HepG2 (cell line): Measurements from ENCODE around the gene FPGS. TPM values are rescaled to one million over a fixed set of nuclear protein-coding genes. Genes with fewer than 3 reads are reported as not detected.

Experiments
- ATAC-seq: fragments of 200-7000 bp; cut with Tn5 transposase; 3 replicates; pipeline ENCODE4 v1.9.1; 2020; ENCODE audit warnings: mild to moderate bottlenecking, moderate library complexity
- BruUV-seq: library from RNA; stranded (reverse); fragments of 400-500 nt; replicated peaks from 2 replicates; lab custom pipeline; 2021; lab: Mats Ljungman, UMichigan
- CTCF ChIA-PET: fragments of 300-600 bp; formaldehyde crosslinking; extraction: SDS; loops from one replicate; lab custom pipeline; 2021; ENCODE audit warnings: low total read pairs, inconsistent platforms, low intra/inter-chr PET ratio; lab: Yijun Ruan, JAX
- POLR2A ChIA-PET: fragments of 350-600 bp; sonication (Branson Sonifier 250); formaldehyde crosslinking; loops from one replicate; lab custom pipeline; 2020; ENCODE audit warnings: antibody characterized with exemption, inconsistent platforms; lab: Yijun Ruan, JAX
- DNase-seq: peaks from one replicate; pipeline ENCODE4 v3.0.0-alpha.2; 2015; ENCODE audit warnings: low spot score
- FAIRE-seq: peaks from 3 replicates; lab custom pipeline; 2011; peaks lifted over from hg19 to GRCh38; lab: Jason Lieb, UNC
- H2AFZ ChIP-seq: one replicate; pipeline ENCODE4 v1.6.1; 2011; ENCODE audit warnings: low read length, inconsistent platforms
- H3K27ac ChIP-seq: fragments of 300-600 bp; 3 replicates; pipeline ENCODE4 v1.8.0; 2011; ENCODE audit warnings: mixed run types, mild to moderate bottlenecking, mixed read lengths, low read length, inconsistent platforms; ENCODE audit not compliant: insufficient read depth; ENCODE audit errors: extremely low read length
- H3K27me3 ChIP-seq, 2 experiments: fragments of 200-600 bp in 1 of 2; 2 replicates in 1 of 2; 3 replicates in 1 of 2; pipeline versions ENCODE4 v1.6.0 to v1.8.0; 2011; ENCODE audit warnings: low read length in 2 of 2, mild to moderate bottlenecking in 2 of 2, moderate library complexity in 2 of 2, inconsistent platforms in 1 of 2; ENCODE audit not compliant: insufficient read depth in 2 of 2, control insufficient read depth in 1 of 2
- H3K36me3 ChIP-seq, 2 experiments: fragments of 200-600 bp in 1 of 2; replicated peaks in 1 of 2; 2 replicates in 1 of 2; 3 replicates in 1 of 2; pipeline versions ENCODE4 v1.5.1 to v1.8.0; 2011; ENCODE audit warnings: low read length in 2 of 2, inconsistent platforms in 1 of 2; ENCODE audit not compliant: insufficient read depth in 2 of 2, control insufficient read depth in 1 of 2
- H3K4me1 ChIP-seq: 2 replicates; pipeline ENCODE4 v1.5.1; 2012; ENCODE audit warnings: low read length, inconsistent platforms; ENCODE audit not compliant: insufficient read depth
- H3K4me2 ChIP-seq: 2 replicates; pipeline ENCODE4 v1.6.0; 2011; ENCODE audit warnings: low read depth, low read length, inconsistent platforms
- H3K4me3 ChIP-seq, 3 experiments: fragments of 200-600 bp in 1 of 3; sonication (generic), shearing (Covaris generic) in 1 of 3; replicated peaks in 1 of 3; 2 replicates each; pipeline ENCODE4 v1.5.1; 2011 to 2016; ENCODE audit warnings: low read length in 3 of 3, inconsistent platforms in 2 of 3, low read depth in 2 of 3, mild to moderate bottlenecking in 2 of 3, control low read depth in 1 of 3, mixed read lengths in 1 of 3; ENCODE audit not compliant: insufficient read depth in 1 of 3
- H3K79me2 ChIP-seq: one replicate; pipeline ENCODE4 v1.6.1; 2011; ENCODE audit warnings: low read length, inconsistent platforms; ENCODE audit not compliant: insufficient read depth
- H3K9ac ChIP-seq: 2 replicates; pipeline ENCODE4 v1.6.0; 2011; ENCODE audit warnings: mild to moderate bottlenecking, low read depth, low read length, inconsistent platforms; ENCODE audit not compliant: insufficient read depth
- H3K9me3 ChIP-seq: 2 replicates; pipeline ENCODE4 v1.5.1; 2012; ENCODE audit warnings: mild to moderate bottlenecking, low read length
- H4K20me1 ChIP-seq: 2 replicates; pipeline ENCODE4 v1.6.0; 2011; ENCODE audit warnings: inconsistent platforms, mild to moderate bottlenecking, low read length, moderate library complexity; ENCODE audit not compliant: insufficient read depth
- AGO2 ChIP-seq: fragments of 200-400 bp; formaldehyde crosslinking; optimal IDR thresholded peaks from 2 replicates; pipeline ENCODE3; 2017; ENCODE audit warnings: mild to moderate bottlenecking, low read depth, low read length, moderate library complexity
- RBFOX2 ChIP-seq: fragments of 200-400 bp; formaldehyde crosslinking; IDR thresholded peaks from 2 replicates; pipeline ENCODE4 v1.6.1; 2017; ENCODE audit warnings: low read depth, mild to moderate bottlenecking, low read length
- SP4 ChIP-seq: sonication (generic); formaldehyde crosslinking; IDR thresholded peaks from 2 replicates; pipeline ENCODE4 v1.8.1; 2023; ENCODE audit warnings: mild to moderate bottlenecking, missing genetic modification reagents
- ZNF574 ChIP-seq: sonication (generic); formaldehyde crosslinking; IDR thresholded peaks from 2 replicates; pipeline ENCODE4 v1.4.0; 2020; ENCODE audit warnings: missing genetic modification reagents
- ZNF615 ChIP-seq: sonication (generic); formaldehyde crosslinking; IDR thresholded peaks from 2 replicates; pipeline ENCODE4 v1.5.0; 2020; ENCODE audit warnings: mild to moderate bottlenecking, missing genetic modification reagents, borderline replicate concordance
- ZSCAN29 ChIP-seq: sonication (generic); formaldehyde crosslinking; conservative IDR thresholded peaks from 2 replicates; pipeline ENCODE4 v1.4.0; 2020; ENCODE audit warnings: mild to moderate bottlenecking, missing genetic modification reagents
- WGBS: methylation state at CpG from one replicate; pipeline ENCODE4 v1.1.6; 2017; ENCODE audit warnings: low lambda C conversion rate; 5-methylcytosine and 5-hydroxymethylcytosine counted together
- in situ Hi-C: cut with HindIII; loops from 2 replicates; pipeline ENCODE4 v1.10.0; 2017; ENCODE audit warnings: low pct_unique_long_range_greater_than_20kb; ENCODE audit not compliant: extremely low pct_ligation_motif_present
- intact Hi-C: fragments of 100-400 bp; cut with micrococcal nuclease; formaldehyde crosslinking; loops from one replicate; pipeline ENCODE4 v1.10.0; 2022; ENCODE audit not compliant: unreplicated experiment
- polyA plus RNA-seq, 8 experiments: library from polyadenylated mRNA; depleted of rRNA in 3 of 8; stranded (reverse) in 7 of 8; unstranded in 1 of 8; fragments of >200 nt; fragmentation: Illumina TruSeq in 4 of 8; extraction: Trizol in 4 of 8; gene quantifications; 2 replicates each; pipeline versions ENCODE4 v1.2.1 to v1.2.3, GENCODE V29; 2011 to 2016; ENCODE audit warnings: low read depth in 4 of 8, missing spikeins in 1 of 8, mixed read lengths in 1 of 8; ENCODE audit not compliant: insufficient read depth in 1 of 8
- total RNA-seq, 5 experiments: library from RNA; depleted of rRNA; stranded (reverse); fragments of >200 nt; fragmentation: Illumina TruSeq; extraction: Trizol; gene quantifications; 2 replicates each; pipeline ENCODE4 v1.2.3, GENCODE V29; 2016; ENCODE audit warnings: low read depth in 1 of 5

FPGS gene
- total and polyA plus RNA-seq, 2 of the 13 experiments (the other 11 are each of a cell fraction or from before 2014, with no cell fraction given) = 35.6 to 36.8 TPM

- no peak overlapping the region for H3K4me3 ChIP-seq
- H3K79me2 ChIP-seq = no peaks in the 10 kb centered on the region
- ATAC-seq (no peak), DNase-seq (no peak), FAIRE-seq (no peak)
- TF ChIP-seq AGO2 (peak; percentile 44), ZNF615 (CRISPR knock-in tag) (no peak), ZSCAN29 (no peak), SP4 (CRISPR knock-in tag) (no peak)
- H3K36me3 ChIP-seq = peaks cover 7 to 30% of the 10 kb centered on the region in 2 experiments; a peak in 3 of 5 replicates
- no peak overlapping the region for H3K9ac ChIP-seq
- intact Hi-C loops = no loop called here
- in situ Hi-C loops = no loop called here
- H3K27ac ChIP-seq = no peak overlapping the region
- ChIA-PET CTCF (no interaction called here), POLR2A (no interaction called here)
- H2AFZ ChIP-seq = no peak overlapping the region
- no peaks in the 10 kb centered on the region for H3K27me3 ChIP-seq
- H3K4me1 ChIP-seq = peaks cover 22% of the 10 kb centered on the region
- no peaks in the 10 kb centered on the region for H4K20me1 ChIP-seq
- WGBS = 93% methylated on average over 7 of the region's 11 CpGs
- BruUV-seq = no TSS peak
- no peaks in the 10 kb centered on the region for H3K9me3 ChIP-seq
- H3K4me2 ChIP-seq = no peak overlapping the region
Observed at GRCh38 chr9:127814619-127815511, 12.2 kb downstream of the FPGS start.

- no peak for FAIRE-seq
- Histone ChIP-seq H3K36me3 (peaks cover 4 to 22% of the 10 kb centered on the region in 2 experiments; a peak in 3 of 5 replicates), H2AFZ (no peak overlapping the region), H3K4me3 (no peak overlapping the region), H3K4me2 (no peak overlapping the region), H3K27me3 (no peaks in the 10 kb centered on the region), H3K4me1 (peaks cover 22% of the 10 kb centered on the region), H3K79me2 (no peaks in the 10 kb centered on the region), H4K20me1 (no peaks in the 10 kb centered on the region), H3K27ac (no peak overlapping the region), H3K9ac (no peak overlapping the region), H3K9me3 (no peaks in the 10 kb centered on the region)
- no peak; the same call in 2 of the 3 replicates for ATAC-seq
- intact Hi-C loops = no loop called here
- in situ Hi-C loops = no loop called here
- 97% methylated on average over 12 of the region's 33 CpGs for WGBS
- no peak for TF ChIP-seq ZNF574 (CRISPR knock-in tag)
- peak; percentile 48; the same call in 1 of the 2 replicates for TF ChIP-seq RBFOX2
- CTCF ChIA-PET = no interaction called here
- no TSS peak for BruUV-seq
- POLR2A ChIA-PET = no interaction called here
- no peak for DNase-seq
Observed at GRCh38 chr9:127815512-127816361, 13.1 kb downstream of the FPGS start.
